Neural crest cell (in vitro differentiated cells): Measurements from ENCODE around the gene WWOX. TPM values are rescaled to one million over a fixed set of nuclear protein-coding genes. Genes with fewer than 3 reads are reported as not detected.

Source experiments
- DNase-seq: peaks from one replicate; pipeline ENCODE4 v3.0.0; 2021; ENCODE audit warnings: low read depth, mixed read lengths, low spot score
- H3K27ac Mint-ChIP-seq: one replicate; pipeline ENCODE4 v1.8.0; 2021; ENCODE audit warnings: mild to moderate bottlenecking, mixed read lengths; ENCODE audit not compliant: unreplicated experiment
- H3K27me3 Mint-ChIP-seq: 2 replicates; pipeline ENCODE4 v1.8.0; 2021; ENCODE audit warnings: low read depth, mild to moderate bottlenecking, mixed read lengths
- H3K36me3 Mint-ChIP-seq: 2 replicates; pipeline ENCODE4 v1.8.0; 2021; ENCODE audit warnings: low read depth, mild to moderate bottlenecking, mixed read lengths
- H3K4me1 Mint-ChIP-seq: 2 replicates; pipeline ENCODE4 v1.8.0; 2021; ENCODE audit warnings: mixed read lengths
- H3K4me3 Mint-ChIP-seq: one replicate; pipeline ENCODE4 v1.8.0; 2021; ENCODE audit warnings: mild to moderate bottlenecking, mixed read lengths
- H3K9me3 Mint-ChIP-seq: 2 replicates; pipeline ENCODE4 v1.8.0; 2021; ENCODE audit warnings: mixed read lengths
- total RNA-seq: library from RNA; stranded (reverse); gene quantifications from 2 replicates; pipeline ENCODE4 v1.2.1, GENCODE V29; 2021
- TF ChIP-seq, protein P1 (sequence below): fragments of 200-600 bp; sonication (generic); conservative IDR thresholded peaks from 2 replicates; pipeline ENCODE4 v1.5.0; 2021; ENCODE audit warnings: antibody characterized with exemption, mild to moderate bottlenecking

Gene WWOX
- total RNA-seq, 1 donor from 2014 or later: 30.5 TPM

- Mint-ChIP-seq H3K36me3 (peaks cover 7% of the 10 kb centered on the region), H3K27me3 (peaks cover 22% of the 10 kb centered on the region), H3K27ac (no peak overlapping the region), H3K4me1 (peaks cover 31% of the 10 kb centered on the region), H3K9me3 (peaks cover 8% of the 10 kb centered on the region), H3K4me3 (no peak overlapping the region)
- no peak for DNase-seq
- TF ChIP-seq, protein P1, sequence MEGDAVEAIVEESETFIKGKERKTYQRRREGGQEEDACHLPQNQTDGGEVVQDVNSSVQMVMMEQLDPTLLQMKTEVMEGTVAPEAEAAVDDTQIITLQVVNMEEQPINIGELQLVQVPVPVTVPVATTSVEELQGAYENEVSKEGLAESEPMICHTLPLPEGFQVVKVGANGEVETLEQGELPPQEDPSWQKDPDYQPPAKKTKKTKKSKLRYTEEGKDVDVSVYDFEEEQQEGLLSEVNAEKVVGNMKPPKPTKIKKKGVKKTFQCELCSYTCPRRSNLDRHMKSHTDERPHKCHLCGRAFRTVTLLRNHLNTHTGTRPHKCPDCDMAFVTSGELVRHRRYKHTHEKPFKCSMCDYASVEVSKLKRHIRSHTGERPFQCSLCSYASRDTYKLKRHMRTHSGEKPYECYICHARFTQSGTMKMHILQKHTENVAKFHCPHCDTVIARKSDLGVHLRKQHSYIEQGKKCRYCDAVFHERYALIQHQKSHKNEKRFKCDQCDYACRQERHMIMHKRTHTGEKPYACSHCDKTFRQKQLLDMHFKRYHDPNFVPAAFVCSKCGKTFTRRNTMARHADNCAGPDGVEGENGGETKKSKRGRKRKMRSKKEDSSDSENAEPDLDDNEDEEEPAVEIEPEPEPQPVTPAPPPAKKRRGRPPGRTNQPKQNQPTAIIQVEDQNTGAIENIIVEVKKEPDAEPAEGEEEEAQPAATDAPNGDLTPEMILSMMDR: no peak
Observed at GRCh38 chr16:78461087-78461486, 361.6 kb downstream of the WWOX start.

GRCh38 chr16:78461496-78462287 lies 362.2 kb downstream of the WWOX start:
- H3K27ac Mint-ChIP-seq: no peak overlapping the region
- peaks cover 7% of the 10 kb centered on the region for H3K36me3 Mint-ChIP-seq
- H3K9me3 Mint-ChIP-seq: peaks cover 8% of the 10 kb centered on the region
- TF ChIP-seq, protein P1: no peak
- H3K27me3 Mint-ChIP-seq: peaks cover 22% of the 10 kb centered on the region
- no peak for DNase-seq
- no peak overlapping the region for H3K4me3 Mint-ChIP-seq
- H3K4me1 Mint-ChIP-seq: peaks cover 31% of the 10 kb centered on the region

DNA sequence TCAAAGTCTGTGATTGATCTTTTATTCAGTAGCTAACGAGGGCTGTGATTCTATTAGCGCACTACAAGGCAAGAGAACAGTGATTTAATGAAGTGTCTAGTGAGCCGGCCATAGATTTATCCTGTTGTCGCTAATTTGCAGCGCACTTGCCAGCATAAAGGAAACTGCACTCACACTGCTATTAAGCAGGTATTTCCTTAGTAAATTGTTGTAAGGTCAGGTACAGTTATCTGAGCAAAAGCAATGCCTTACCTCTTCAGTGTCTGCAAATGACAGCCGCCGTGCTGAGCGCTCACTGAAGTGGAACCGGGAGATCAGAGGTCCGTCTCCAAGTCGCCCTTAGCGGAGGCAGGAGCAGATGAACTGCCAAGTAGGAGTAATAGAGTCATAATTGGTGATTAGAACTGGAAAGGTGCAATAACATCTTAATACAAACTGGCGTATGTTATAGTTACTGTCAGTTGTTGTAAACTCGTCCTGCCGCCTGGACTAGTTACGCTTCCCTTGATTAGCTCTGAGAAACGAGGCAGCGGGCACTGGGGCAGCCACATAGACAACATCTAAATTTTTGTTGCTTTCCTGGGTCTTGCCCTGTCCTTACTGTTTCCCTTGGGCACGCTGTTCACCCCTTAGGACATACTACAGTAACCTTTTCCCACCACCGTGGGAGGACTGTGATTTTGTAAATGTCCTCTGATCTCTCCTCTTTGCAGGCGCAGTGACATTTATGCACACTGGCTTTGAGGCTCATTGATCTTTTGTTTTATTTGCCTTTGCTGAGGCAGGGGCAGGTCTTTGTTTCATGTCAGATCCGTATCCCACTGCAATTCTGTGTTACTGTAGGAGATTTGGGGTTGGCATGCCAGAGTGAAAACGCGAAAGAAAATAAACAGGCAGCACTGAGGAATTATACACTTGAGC lies 363.1 kb downstream of the WWOX start:
- Mint-ChIP-seq H3K4me3 (no peak overlapping the region), H3K27me3 (peaks cover 22% of the 10 kb centered on the region), H3K36me3 (peaks cover 7% of the 10 kb centered on the region), H3K4me1 (peaks cover 31% of the 10 kb centered on the region), H3K27ac (no peak overlapping the region), H3K9me3 (peaks cover 8% of the 10 kb centered on the region)
- DNase-seq: no peak
- TF ChIP-seq, protein P1: no peak

DNA sequence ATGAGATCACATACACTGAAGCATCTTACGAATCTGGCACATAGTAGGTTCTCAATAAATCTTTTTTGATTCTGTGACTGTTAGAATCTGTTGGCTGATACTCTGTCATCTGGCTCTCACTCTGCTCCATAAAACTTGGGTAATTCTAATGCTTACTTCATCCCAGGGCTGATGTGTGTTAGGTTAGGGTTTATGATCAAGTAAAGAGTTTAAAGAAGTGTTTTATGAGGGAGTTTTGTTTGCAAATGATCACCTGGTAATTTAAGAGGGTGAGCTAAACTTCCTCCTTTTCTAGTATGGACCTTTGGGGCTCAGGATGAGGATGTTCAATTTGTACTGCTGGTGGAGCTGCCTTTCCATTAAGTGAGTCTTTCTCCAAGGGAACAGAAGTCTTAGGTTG lies 364.1 kb downstream of the WWOX start:
- DNase-seq: no peak
- peaks cover 22% of the 10 kb centered on the region for H3K27me3 Mint-ChIP-seq
- H3K9me3 Mint-ChIP-seq: peaks cover 8% of the 10 kb centered on the region
- peaks cover 31% of the 10 kb centered on the region for H3K4me1 Mint-ChIP-seq
- H3K27ac Mint-ChIP-seq: no peak overlapping the region
- no peak overlapping the region for H3K4me3 Mint-ChIP-seq
- TF ChIP-seq, protein P1: no peak
- peaks cover 7% of the 10 kb centered on the region for H3K36me3 Mint-ChIP-seq

GRCh38 chr16:78464833-78465232 lies 365.4 kb downstream of the WWOX start:
- Mint-ChIP-seq H3K9me3 (peaks cover 8% of the 10 kb centered on the region), H3K4me1 (peaks cover 31% of the 10 kb centered on the region), H3K27me3 (peaks cover 22% of the 10 kb centered on the region), H3K36me3 (peaks cover 7% of the 10 kb centered on the region), H3K4me3 (no peak overlapping the region), H3K27ac (no peak overlapping the region)
- TF ChIP-seq, protein P1: no peak
- no peak for DNase-seq
